Measurements from ENCODE around the gene RECQL. TPM values are rescaled to one million over a fixed set of nuclear protein-coding genes. Genes with fewer than 3 reads are reported as not detected.

Gene RECQL
- total RNA-seq, result 10 to 100 TPM; 87.8 to 90.4 TPM

GRCh38 chr12:21501258-21502163 lies at the start of gene RECQL, which contains the start of gene GOLT1B:
Gene RECQL (minus strand): TSS chr12:21501635. CDS start chr12:21499570, 2,065 bp downstream.
Gene GOLT1B (plus strand): TSS chr12:21501789. CDS start chr12:21501924, 135 bp downstream.
- ChIA-PET POLR2A (interaction anchor here (0.6 to 2.5 kb wide), 5 partner anchors 26 to 179 kb away, joined by 4 to 19 read pairs (median 5); partner anchors contain the start of genes LDHB and PYROXD1), CTCF (interaction anchor here (0.8 to 1.6 kb wide), 5 partner anchors 9 to 182 kb away, joined by 3 to 4 read pairs (median 3); no protein-coding TSS in a partner anchor)

GRCh38 chr12:21547437-21547836 lies 46.0 kb upstream of the RECQL start:
- ChIA-PET CTCF (no interaction called here), POLR2A (no interaction called here)

- CTCF ChIA-PET, result no interaction called here
- POLR2A ChIA-PET, result no interaction called here
Measured at GRCh38 chr12:21546716-21547115, 45.3 kb upstream of the RECQL start.

- POLR2A ChIA-PET, result no interaction called here
- CTCF ChIA-PET, result no interaction called here
Measured at GRCh38 chr12:21545557-21545956, 44.1 kb upstream of the RECQL start.

GRCh38 chr12:21543151-21543550 lies 41.7 kb upstream of the RECQL start:
- POLR2A ChIA-PET, result no interaction called here
- CTCF ChIA-PET, result no interaction called here

- POLR2A ChIA-PET, result interaction anchor here (0.5 kb wide), 1 partner anchor 121 kb away, joined by 4 read pairs; no protein-coding TSS in a partner anchor
- CTCF ChIA-PET, result no interaction called here
Measured at GRCh38 chr12:21542403-21542802, 41.0 kb upstream of the RECQL start.

GRCh38 chr12:21541773-21542172 lies 40.3 kb upstream of the RECQL start:
- ChIA-PET CTCF (no interaction called here), POLR2A (interaction anchor here (0.5 kb wide), 1 partner anchor 122 kb away, joined by 4 read pairs; no protein-coding TSS in a partner anchor)

GRCh38 chr12:21539797-21540196 lies 38.4 kb upstream of the RECQL start:
- POLR2A ChIA-PET, result interaction anchor here (0.8 kb wide), 1 partner anchor 141 kb away, joined by 6 read pairs; no protein-coding TSS in a partner anchor
- CTCF ChIA-PET, result no interaction called here

GRCh38 chr12:21538061-21538653 lies 36.7 kb upstream of the RECQL start:
- CTCF ChIA-PET, result no interaction called here
- POLR2A ChIA-PET, result no interaction called here

GRCh38 chr12:21529456-21529855 lies 28.0 kb upstream of the RECQL start:
- POLR2A ChIA-PET, result interaction anchor here (1.2 kb wide), 1 partner anchor 128 kb away, joined by 3 read pairs; the partner anchor contains the start of gene LDHB
- CTCF ChIA-PET, result no interaction called here

GRCh38 chr12:21528953-21529352 lies 27.5 kb upstream of the RECQL start:
- CTCF ChIA-PET, result no interaction called here
- POLR2A ChIA-PET, result interaction anchor here (1.2 kb wide), 1 partner anchor 129 kb away, joined by 3 read pairs; the partner anchor contains the start of gene LDHB

- ChIA-PET CTCF (interaction anchor here (0.6 to 0.7 kb wide), 2 partner anchors 11 to 71 kb away, joined by 3 read pairs; no protein-coding TSS in a partner anchor), POLR2A (interaction anchor here (1.4 to 1.9 kb wide), 2 partner anchors 26 to 130 kb away, joined by 5 read pairs; partner anchors contain the start of genes GOLT1B, LDHB and RECQL)
Measured at GRCh38 chr12:21527451-21528180, 26.2 kb upstream of the RECQL start.

GRCh38 chr12:21526721-21527345 lies 25.4 kb upstream of the RECQL start:
- POLR2A ChIA-PET, result interaction anchor here (1.4 to 1.9 kb wide), 2 partner anchors 25 to 131 kb away, joined by 5 read pairs; partner anchors contain the start of genes GOLT1B, LDHB and RECQL
- CTCF ChIA-PET, result no interaction called here

GRCh38 chr12:21526053-21526452 lies 24.6 kb upstream of the RECQL start, which contains the start of gene SPX:
Gene SPX (plus strand): TSS chr12:21526296. CDS start chr12:21526473, 177 bp downstream.
- CTCF ChIA-PET, result no interaction called here

GRCh38 chr12:21523148-21523547 lies 21.7 kb upstream of the RECQL start:
- POLR2A ChIA-PET, result no interaction called here

More at GRCh38 chr12:21526053-21526452, 24.6 kb upstream of the RECQL start, which contains the start of gene SPX:
- POLR2A ChIA-PET, result interaction anchor here (1.9 kb wide), 1 partner anchor 132 kb away, joined by 5 read pairs; the partner anchor contains the start of gene LDHB

GRCh38 chr12:21521541-21521940 lies 20.1 kb upstream of the RECQL start:
- POLR2A ChIA-PET, result no interaction called here
- CTCF ChIA-PET, result interaction anchor here (1.2 kb wide), 1 partner anchor 9 kb away, joined by 3 read pairs; no protein-coding TSS in a partner anchor

More at GRCh38 chr12:21523148-21523547, 21.7 kb upstream of the RECQL start:
- CTCF ChIA-PET, result no interaction called here

GRCh38 chr12:21518451-21518850 lies 17.0 kb upstream of the RECQL start:
- ChIA-PET CTCF (no interaction called here), POLR2A (no interaction called here)

- ChIA-PET POLR2A (no interaction called here), CTCF (interaction anchor here (1.0 kb wide), 1 partner anchor 11 kb away, joined by 3 read pairs; no protein-coding TSS in a partner anchor)
Measured at GRCh38 chr12:21516281-21516680, 14.8 kb upstream of the RECQL start.

GRCh38 chr12:21509768-21510167 lies 8.3 kb upstream of the RECQL start:
- POLR2A ChIA-PET, result no interaction called here
- CTCF ChIA-PET, result no interaction called here
